AG04450 (cell line): ENCODE data around the gene PPP1R37. TPM values are rescaled to one million over a fixed set of nuclear protein-coding genes. Genes with fewer than 3 reads are reported as not detected.
A peak's percentile ranks its signal among the peaks of the same experiment; 100 is the strongest.

Source experiments
- CTCF ChIA-PET: fragments of 300-600, 350-600 bp; formaldehyde crosslinking; extraction: SDS; loops from one replicate; lab custom pipeline; 2022; ENCODE audit warnings: antibody characterized with exemption, inconsistent platforms; lab: Charles Lee
- POLR2A ChIA-PET: fragments of 350-600 bp; formaldehyde crosslinking; extraction: SDS; loops from one replicate; lab custom pipeline; 2021; ENCODE audit warnings: antibody characterized with exemption, inconsistent platforms; lab: Yijun Ruan, JAX
- DNase-seq: peaks from one replicate; pipeline ENCODE4 v3.0.0-alpha.2; 2011; ENCODE audit warnings: low read depth, low spot score
- H3K27ac ChIP-seq: one replicate; pipeline ENCODE4 v1.5.1; 2012; ENCODE audit warnings: low read depth, low read length, control low read depth
- H3K27me3 ChIP-seq: one replicate; pipeline ENCODE4 v1.6.0; 2012; ENCODE audit warnings: low read length; ENCODE audit not compliant: control insufficient read depth, insufficient read depth
- H3K4me3 ChIP-seq: 2 replicates; pipeline ENCODE4 v1.5.1; 2011; ENCODE audit warnings: mild to moderate bottlenecking, low read depth, low read length, control low read depth
- H3K9me3 ChIP-seq: 2 replicates; pipeline ENCODE4 v1.5.1; 2012; ENCODE audit warnings: low read length; ENCODE audit not compliant: control insufficient read depth, insufficient read depth
- CTCF ChIP-seq: IDR thresholded peaks from 2 replicates; pipeline ENCODE4 v1.5.1; 2011; ENCODE audit warnings: low read depth, low read length, control low read depth, inconsistent platforms
- polyA plus RNA-seq: library from polyadenylated mRNA; depleted of rRNA; stranded (reverse); fragments of >200 nt; gene quantifications from 2 replicates; pipeline ENCODE4 v1.2.3, GENCODE V29; 2011

The PPP1R37 gene
- polyA plus RNA-seq, 1 experiment, result 8.6 TPM

GRCh38 chr19:45150751-45151281 is 57.8 kb downstream of the PPP1R37 start:
- Histone ChIP-seq H3K27me3 (peaks cover 11% of the 10 kb centered on the region), H3K27ac (no peak overlapping the region), H3K9me3 (peaks cover 5% of the 10 kb centered on the region; the same call in 1 of the 2 replicates), H3K4me3 (no peak overlapping the region)
- POLR2A ChIA-PET, result no interaction called here
- CTCF ChIA-PET, result interaction anchor here (1.4 kb wide), 1 partner anchor 25 kb away, joined by 3 read pairs; no protein-coding TSS in a partner anchor
- no peak for DNase-seq
- no peak for TF ChIP-seq CTCF

- CTCF ChIA-PET, result no interaction called here
- Histone ChIP-seq H3K4me3 (no peak overlapping the region), H3K27me3 (peaks cover 13% of the 10 kb centered on the region), H3K9me3 (peaks cover 5% of the 10 kb centered on the region; the same call in 1 of the 2 replicates), H3K27ac (no peak overlapping the region)
- no peak for TF ChIP-seq CTCF
- no peak for DNase-seq
- POLR2A ChIA-PET, result interaction anchor here (2.3 kb wide), 1 partner anchor 27 kb away, joined by 8 read pairs; the partner anchor contains the start of genes BLOC1S3 and TRAPPC6A
These were observed 58.3 kb downstream of the PPP1R37 start for GRCh38 chr19:45151320-45151719.

GRCh38 chr19:45151821-45152503 is 59.0 kb downstream of the PPP1R37 start:
- H3K9me3 ChIP-seq, result peaks cover 5% of the 10 kb centered on the region; the same call in 1 of the 2 replicates
- peaks cover 14% of the 10 kb centered on the region for H3K27me3 ChIP-seq
- no peak for TF ChIP-seq CTCF
- H3K27ac ChIP-seq, result no peak overlapping the region
- H3K4me3 ChIP-seq, result peak overlapping the region; percentile 25; the same call in 1 of the 2 replicates
- DNase-seq, result no peak
- CTCF ChIA-PET, result no interaction called here
- POLR2A ChIA-PET, result interaction anchor here (0.7 to 2.3 kb wide), 2 partner anchors 26 to 324 kb away, joined by 3 to 8 read pairs; partner anchors contain the start of genes BLOC1S3 and TRAPPC6A

- Histone ChIP-seq H3K9me3 (peaks cover 5% of the 10 kb centered on the region; the same call in 1 of the 2 replicates), H3K27ac (no peak overlapping the region), H3K4me3 (peak overlapping the region; percentile 25), H3K27me3 (peaks cover 14% of the 10 kb centered on the region)
- CTCF ChIA-PET, result no interaction called here
- no peak for TF ChIP-seq CTCF
- POLR2A ChIA-PET, result interaction anchor here (0.7 to 2.3 kb wide), 3 partner anchors 25 to 325 kb away, joined by 3 to 8 read pairs (median 3); partner anchors contain the start of genes BLOC1S3 and TRAPPC6A
- DNase-seq, result no peak
These were observed 59.7 kb downstream of the PPP1R37 start for GRCh38 chr19:45152504-45153338.
